ENCODE measurements around the gene TPPP2. TPM values are rescaled to one million over a fixed set of nuclear protein-coding genes. Genes with fewer than 3 reads are reported as not detected.

Gene TPPP2
- total and polyA plus RNA-seq, 9 of the 15 experiments (the other 6 are each of a cell fraction or from before 2014, with no cell fraction given), result 0.18 TPM; not detected in 8

DNA sequence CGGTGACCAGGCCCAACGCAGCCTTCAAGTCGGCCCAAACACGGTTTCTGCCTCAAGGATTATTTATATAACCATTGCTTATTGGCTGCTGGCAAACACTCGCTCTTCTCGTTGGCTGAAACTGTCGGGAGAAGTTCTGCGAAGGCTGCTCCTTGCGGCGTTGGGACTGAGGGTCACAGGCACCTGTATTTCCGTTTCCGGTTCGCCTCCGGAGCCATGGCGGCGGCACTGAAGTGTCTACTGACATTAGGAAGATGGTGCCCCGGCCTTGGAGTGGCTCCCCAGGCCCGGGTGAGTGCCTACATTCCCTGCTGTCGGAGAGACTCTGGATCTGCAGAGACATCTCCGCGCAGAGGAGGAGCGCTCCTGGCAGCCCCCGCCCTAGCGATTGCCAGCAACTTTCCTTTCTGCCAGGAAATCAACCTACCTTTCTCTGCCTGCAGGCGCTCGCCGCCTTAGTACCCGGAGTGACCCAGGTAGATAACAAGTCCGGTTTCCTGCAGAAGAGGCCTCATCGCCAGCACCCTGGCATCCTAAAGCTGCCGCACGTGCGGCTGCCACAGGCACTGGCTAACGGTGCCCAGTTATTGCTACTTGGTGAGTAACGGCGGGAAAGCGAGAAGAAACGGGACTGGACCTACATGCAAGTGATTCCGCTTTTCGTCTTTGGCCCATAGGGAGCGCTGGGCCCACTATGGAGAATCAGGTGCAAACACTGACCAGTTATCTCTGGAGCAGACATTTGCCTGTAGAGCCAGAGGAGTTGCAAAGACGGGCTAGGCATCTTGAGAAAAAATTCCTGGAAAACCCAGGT, 40.0 kb upstream of the TPPP2 start, which contains the start of gene METTL17 (continued):
- TF ChIP-seq ZNF561 (CRISPR knock-in tag; conservative IDR thresholded peaks at IDR 0.05), result no peak
- TF ChIP-seq, protein P1, sequence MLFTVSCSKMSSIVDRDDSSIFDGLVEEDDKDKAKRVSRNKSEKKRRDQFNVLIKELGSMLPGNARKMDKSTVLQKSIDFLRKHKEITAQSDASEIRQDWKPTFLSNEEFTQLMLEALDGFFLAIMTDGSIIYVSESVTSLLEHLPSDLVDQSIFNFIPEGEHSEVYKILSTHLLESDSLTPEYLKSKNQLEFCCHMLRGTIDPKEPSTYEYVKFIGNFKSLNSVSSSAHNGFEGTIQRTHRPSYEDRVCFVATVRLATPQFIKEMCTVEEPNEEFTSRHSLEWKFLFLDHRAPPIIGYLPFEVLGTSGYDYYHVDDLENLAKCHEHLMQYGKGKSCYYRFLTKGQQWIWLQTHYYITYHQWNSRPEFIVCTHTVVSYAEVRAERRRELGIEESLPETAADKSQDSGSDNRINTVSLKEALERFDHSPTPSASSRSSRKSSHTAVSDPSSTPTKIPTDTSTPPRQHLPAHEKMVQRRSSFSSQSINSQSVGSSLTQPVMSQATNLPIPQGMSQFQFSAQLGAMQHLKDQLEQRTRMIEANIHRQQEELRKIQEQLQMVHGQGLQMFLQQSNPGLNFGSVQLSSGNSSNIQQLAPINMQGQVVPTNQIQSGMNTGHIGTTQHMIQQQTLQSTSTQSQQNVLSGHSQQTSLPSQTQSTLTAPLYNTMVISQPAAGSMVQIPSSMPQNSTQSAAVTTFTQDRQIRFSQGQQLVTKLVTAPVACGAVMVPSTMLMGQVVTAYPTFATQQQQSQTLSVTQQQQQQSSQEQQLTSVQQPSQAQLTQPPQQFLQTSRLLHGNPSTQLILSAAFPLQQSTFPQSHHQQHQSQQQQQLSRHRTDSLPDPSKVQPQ (CRISPR knock-in tag; IDR thresholded peaks at IDR 0.05; ENCODE audit: borderline replicate concordance), result no peak
- no peak for TF ChIP-seq ZNF644 (tag; IDR thresholded peaks at IDR 0.05; ENCODE audit: low read depth)
- TF ChIP-seq, protein P2, sequence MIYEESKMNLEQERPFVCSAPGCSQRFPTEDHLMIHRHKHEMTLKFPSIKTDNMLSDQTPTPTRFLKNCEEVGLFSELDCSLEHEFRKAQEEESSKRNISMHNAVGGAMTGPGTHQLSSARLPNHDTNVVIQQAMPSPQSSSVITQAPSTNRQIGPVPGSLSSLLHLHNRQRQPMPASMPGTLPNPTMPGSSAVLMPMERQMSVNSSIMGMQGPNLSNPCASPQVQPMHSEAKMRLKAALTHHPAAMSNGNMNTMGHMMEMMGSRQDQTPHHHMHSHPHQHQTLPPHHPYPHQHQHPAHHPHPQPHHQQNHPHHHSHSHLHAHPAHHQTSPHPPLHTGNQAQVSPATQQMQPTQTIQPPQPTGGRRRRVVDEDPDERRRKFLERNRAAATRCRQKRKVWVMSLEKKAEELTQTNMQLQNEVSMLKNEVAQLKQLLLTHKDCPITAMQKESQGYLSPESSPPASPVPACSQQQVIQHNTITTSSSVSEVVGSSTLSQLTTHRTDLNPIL (CRISPR knock-in tag; IDR thresholded peaks at IDR 0.05), result no peak
- no peak for TF ChIP-seq TRIM28 (IDR thresholded peaks at IDR 0.05)
- TF ChIP-seq NBN (IDR thresholded peaks at IDR 0.05; ENCODE audit: low read depth), result peak; percentile 44; the same call in 1 of the 2 replicates
- TF ChIP-seq, protein P3, sequence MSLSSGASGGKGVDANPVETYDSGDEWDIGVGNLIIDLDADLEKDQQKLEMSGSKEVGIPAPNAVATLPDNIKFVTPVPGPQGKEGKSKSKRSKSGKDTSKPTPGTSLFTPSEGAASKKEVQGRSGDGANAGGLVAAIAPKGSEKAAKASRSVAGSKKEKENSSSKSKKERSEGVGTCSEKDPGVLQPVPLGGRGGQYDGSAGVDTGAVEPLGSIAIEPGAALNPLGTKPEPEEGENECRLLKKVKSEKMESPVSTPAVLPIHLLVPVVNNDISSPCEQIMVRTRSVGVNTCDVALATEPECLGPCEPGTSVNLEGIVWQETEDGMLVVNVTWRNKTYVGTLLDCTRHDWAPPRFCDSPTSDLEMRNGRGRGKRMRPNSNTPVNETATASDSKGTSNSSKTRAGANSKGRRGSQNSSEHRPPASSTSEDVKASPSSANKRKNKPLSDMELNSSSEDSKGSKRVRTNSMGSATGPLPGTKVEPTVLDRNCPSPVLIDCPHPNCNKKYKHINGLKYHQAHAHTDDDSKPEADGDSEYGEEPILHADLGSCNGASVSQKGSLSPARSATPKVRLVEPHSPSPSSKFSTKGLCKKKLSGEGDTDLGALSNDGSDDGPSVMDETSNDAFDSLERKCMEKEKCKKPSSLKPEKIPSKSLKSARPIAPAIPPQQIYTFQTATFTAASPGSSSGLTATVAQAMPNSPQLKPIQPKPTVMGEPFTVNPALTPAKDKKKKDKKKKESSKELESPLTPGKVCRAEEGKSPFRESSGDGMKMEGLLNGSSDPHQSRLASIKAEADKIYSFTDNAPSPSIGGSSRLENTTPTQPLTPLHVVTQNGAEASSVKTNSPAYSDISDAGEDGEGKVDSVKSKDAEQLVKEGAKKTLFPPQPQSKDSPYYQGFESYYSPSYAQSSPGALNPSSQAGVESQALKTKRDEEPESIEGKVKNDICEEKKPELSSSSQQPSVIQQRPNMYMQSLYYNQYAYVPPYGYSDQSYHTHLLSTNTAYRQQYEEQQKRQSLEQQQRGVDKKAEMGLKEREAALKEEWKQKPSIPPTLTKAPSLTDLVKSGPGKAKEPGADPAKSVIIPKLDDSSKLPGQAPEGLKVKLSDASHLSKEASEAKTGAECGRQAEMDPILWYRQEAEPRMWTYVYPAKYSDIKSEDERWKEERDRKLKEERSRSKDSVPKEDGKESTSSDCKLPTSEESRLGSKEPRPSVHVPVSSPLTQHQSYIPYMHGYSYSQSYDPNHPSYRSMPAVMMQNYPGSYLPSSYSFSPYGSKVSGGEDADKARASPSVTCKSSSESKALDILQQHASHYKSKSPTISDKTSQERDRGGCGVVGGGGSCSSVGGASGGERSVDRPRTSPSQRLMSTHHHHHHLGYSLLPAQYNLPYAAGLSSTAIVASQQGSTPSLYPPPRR (CRISPR knock-in tag; IDR thresholded peaks at IDR 0.05; ENCODE audit: borderline replicate concordance), result no peak
- TF ChIP-seq NEUROD1 (IDR thresholded peaks at IDR 0.05; ENCODE audit: borderline replicate concordance, low read depth, low read length, partially characterized antibody), result peak; percentile 89
- no peak for TF ChIP-seq PURB (CRISPR knock-in tag; IDR thresholded peaks at IDR 0.05; ENCODE audit: low read depth)
- no peak for TF ChIP-seq SRSF7 (optimal IDR thresholded peaks at IDR 0.05; ENCODE audit: low read depth, low read length)
- no peak for TF ChIP-seq ZNF174 (CRISPR knock-in tag; IDR thresholded peaks at IDR 0.05)
- TF ChIP-seq MAFK (IDR thresholded peaks at IDR 0.05; ENCODE audit: low read length), result no peak
- no peak for TF ChIP-seq ATF1 (CRISPR knock-in tag; IDR thresholded peaks at IDR 0.05)
- TF ChIP-seq ATF1 (tag; IDR thresholded peaks at IDR 0.05), result peak; percentile 69
- TF ChIP-seq ZSCAN32 (CRISPR knock-in tag; IDR thresholded peaks at IDR 0.05), result no peak
- no peak for TF ChIP-seq SETDB1 (IDR thresholded peaks at IDR 0.05; ENCODE audit: low read length)
- TF ChIP-seq, protein P4, sequence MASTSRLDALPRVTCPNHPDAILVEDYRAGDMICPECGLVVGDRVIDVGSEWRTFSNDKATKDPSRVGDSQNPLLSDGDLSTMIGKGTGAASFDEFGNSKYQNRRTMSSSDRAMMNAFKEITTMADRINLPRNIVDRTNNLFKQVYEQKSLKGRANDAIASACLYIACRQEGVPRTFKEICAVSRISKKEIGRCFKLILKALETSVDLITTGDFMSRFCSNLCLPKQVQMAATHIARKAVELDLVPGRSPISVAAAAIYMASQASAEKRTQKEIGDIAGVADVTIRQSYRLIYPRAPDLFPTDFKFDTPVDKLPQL (IDR thresholded peaks at IDR 0.05; ENCODE audit: extremely low read depth, insufficient read length), result no peak

Data from K562 (cell line).